ENCODE measurements around the gene RSL24D1.
A peak's percentile ranks its signal among the peaks of the same experiment; 100 is the strongest.

The RSL24D1 gene

DNA sequence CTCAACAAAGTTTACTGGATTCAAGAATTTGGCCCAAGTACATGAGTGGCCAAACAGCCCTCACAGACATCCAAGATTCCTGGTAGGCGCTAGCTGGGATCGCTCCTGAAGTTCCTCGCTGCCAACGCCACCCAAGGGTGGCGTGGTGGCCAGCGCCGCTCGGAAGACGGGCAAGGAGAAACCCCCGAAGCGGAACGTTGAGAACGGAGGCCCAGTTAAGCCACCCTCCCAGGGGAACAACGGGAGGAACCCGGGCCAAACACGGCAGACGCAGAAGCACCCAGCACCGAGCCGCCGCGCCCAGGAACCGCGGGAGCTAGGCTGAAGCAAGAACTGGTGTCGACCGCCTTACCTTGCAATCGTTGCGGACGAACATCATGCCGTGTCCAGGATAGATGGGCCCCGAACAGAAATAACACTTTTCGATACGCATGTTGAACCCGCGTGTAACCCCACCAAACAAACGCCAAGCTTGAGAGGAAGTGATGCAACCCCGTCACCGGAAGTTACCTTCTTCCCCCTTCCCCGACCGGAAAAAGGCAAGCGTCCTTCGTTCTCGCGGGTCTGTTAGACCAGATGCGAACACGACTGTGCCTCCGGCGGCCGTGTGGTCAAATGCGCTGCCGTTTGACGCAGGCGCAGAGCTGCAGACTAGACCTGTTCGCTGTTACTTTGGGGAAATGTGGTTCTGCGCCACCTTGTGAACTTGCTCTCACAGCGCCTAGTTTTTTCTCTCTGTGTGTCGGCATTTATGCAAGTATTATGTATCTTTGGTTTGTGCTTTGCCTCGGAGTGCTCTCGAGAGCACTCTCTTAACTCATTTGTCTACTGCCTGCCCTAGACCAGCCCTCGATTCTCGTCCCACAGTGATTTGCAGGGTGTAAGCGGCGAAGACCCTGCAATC is at the start of gene RSL24D1:
Gene RSL24D1, minus strand, starts transcription at position 484 of the 904 bp plus-strand sequence. Its CDS starts 51 bp downstream, at position 433.
- DNase-seq (ENCODE audit: low read depth in 2 of 2), result peak; percentile 87 to 92

GRCh38 chr15:55245059-55245458 is 48.3 kb upstream of the RSL24D1 start:
- DNase-seq (ENCODE audit: low read depth in 2 of 2), result no peak

DNA sequence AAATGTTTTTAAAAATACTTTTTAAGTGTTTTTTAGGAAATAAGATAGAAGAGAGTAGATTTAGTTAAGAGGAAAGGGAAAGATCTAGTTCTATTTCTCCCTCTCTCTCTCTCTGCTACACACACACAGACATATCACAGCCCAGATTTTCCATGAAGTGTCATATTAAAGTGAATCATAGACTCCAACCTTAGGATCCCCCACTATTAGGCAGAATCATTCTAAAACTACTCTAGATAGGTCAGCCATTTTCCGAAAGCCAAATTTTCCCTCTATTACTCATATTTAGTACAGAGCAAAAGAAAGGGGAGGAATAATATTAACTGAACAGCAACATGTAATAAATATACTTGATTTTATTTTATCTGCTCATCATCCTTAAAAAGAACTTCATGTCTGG is 45.1 kb upstream of the RSL24D1 start:
- no peak for DNase-seq (ENCODE audit: low read depth in 2 of 2)

DNA sequence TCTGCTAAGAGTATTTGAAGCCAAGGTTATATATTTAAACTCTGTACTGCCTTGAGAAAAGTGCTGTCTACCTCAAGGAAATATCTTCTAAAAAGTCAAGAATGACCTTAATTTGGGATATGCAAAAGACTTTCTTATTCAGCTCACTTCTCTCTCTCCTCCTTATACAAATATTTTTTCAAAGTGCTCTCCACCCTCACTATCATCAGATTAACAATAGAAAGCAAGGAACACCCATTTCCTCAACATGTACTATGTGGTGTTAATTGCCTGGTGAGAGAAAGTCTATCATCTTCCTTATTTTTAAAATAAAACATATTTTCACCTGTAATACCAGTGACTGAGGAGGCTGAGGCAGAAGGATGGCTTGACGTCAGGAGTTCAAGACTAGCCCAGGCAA is 44.4 kb upstream of the RSL24D1 start:
- no peak for DNase-seq (ENCODE audit: low read depth in 2 of 2)

GRCh38 chr15:55240125-55240760 is 43.5 kb upstream of the RSL24D1 start:
- no peak for DNase-seq (ENCODE audit: low read depth in 2 of 2)

- no peak for DNase-seq (ENCODE audit: low read depth in 2 of 2)
Measured at GRCh38 chr15:55239440-55240124, 42.8 kb upstream of the RSL24D1 start.

DNA sequence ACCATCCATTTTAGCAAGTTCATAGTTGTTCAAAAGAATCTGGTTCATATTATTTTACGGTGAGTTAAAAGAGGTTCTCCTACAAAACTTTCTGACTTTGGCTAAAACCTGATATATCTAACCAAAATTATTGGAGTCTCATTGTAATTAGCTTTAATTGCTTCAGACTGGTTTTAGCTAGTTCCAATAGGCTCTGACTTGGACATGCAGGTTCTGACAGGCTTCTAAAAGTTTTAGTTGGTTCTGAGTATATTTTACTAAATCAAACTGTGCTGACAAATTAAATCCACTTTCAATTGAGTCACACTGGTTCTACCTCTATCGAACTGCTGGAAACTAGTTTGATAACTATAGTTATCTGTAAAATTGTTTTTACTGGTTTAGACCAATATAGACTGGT is 42.1 kb upstream of the RSL24D1 start:
- DNase-seq (ENCODE audit: low read depth in 2 of 2), result no peak

GRCh38 chr15:55237219-55238130 is 40.7 kb upstream of the RSL24D1 start:
- no peak for DNase-seq (ENCODE audit: low read depth in 2 of 2)

- no peak for DNase-seq (ENCODE audit: low read depth in 2 of 2)
Measured at GRCh38 chr15:55235546-55236036, 38.9 kb upstream of the RSL24D1 start.

DNA sequence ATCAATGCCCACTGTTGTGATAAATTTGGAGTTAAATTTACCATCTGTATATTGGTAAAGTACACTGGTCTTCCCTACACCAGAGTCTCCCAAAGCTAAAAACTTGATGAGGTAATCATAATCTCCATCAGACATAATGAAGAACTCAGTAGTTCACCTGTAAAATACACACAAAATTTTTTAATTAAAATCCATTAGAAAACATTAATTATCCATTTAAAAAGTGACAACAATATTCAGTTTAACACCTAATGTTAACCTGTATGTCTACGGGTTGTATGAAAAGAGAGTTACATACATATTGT is 38.0 kb upstream of the RSL24D1 start:
- DNase-seq (ENCODE audit: low read depth in 2 of 2), result no peak

GRCh38 chr15:55234104-55234799 is 37.5 kb upstream of the RSL24D1 start:
- DNase-seq (ENCODE audit: low read depth in 2 of 2), result no peak

GRCh38 chr15:55231455-55231854 is 34.7 kb upstream of the RSL24D1 start:
- DNase-seq (ENCODE audit: low read depth in 2 of 2), result no peak

DNA sequence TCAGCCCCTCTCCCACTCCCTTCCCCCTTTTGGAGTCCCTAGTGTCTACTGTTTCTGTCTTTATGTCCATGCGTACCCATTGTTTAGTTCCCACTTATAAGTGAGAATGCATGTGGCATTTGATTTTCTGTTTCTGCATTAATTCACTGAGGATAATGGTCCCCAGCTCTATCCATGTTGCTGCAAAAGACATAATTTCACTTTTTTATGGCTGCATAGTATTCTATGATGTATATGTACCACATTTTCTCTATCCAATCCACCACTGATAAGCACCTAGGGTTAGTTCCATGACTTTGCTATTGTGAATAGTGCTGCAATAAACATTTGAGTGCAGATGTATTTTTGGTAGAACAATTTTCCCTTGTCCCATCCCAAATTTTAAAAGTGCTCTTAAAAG is 34.2 kb upstream of the RSL24D1 start:
- no peak for DNase-seq (ENCODE audit: low read depth in 2 of 2)

GRCh38 chr15:55230051-55230670 is 33.4 kb upstream of the RSL24D1 start:
- DNase-seq (ENCODE audit: low read depth in 2 of 2), result no peak

GRCh38 chr15:55226127-55226526 is 29.4 kb upstream of the RSL24D1 start:
- DNase-seq (ENCODE audit: low read depth in 2 of 2), result no peak

GRCh38 chr15:55224892-55225291 is 28.2 kb upstream of the RSL24D1 start:
- no peak for DNase-seq (ENCODE audit: low read depth in 2 of 2)

DNA sequence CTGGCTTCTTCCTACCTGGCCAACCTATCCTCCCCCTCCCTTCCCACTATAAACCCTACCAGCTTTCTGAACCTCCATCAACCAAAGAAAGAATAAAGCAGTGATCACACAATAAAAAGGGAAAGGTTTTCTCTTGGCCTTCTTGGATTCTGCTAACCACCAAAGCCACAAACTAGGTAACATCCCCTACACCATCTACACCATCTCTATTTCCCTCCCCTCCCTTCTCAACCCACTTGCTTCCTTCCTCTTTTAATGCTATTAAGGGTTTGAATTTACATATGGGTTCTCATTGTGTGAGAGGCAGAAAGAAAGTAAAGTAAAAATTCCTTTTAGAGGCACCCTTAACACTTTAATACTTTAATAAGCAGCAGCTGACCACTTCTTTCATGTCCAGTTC is 25.8 kb upstream of the RSL24D1 start:
- DNase-seq (ENCODE audit: low read depth in 2 of 2), result no peak

GRCh38 chr15:55221090-55222011 is 24.6 kb upstream of the RSL24D1 start:
- peak in 1 of 2 donors; percentile 32 for DNase-seq (ENCODE audit: low read depth in 2 of 2)

- DNase-seq (ENCODE audit: low read depth in 2 of 2), result no peak
Measured at GRCh38 chr15:55220606-55221005, 23.9 kb upstream of the RSL24D1 start.
